Common myeloid progenitor, CD34-positive (primary cell): ENCODE results near the gene CABLES2.

ENCODE experiments used
- CTCF ChIA-PET: fragments of 350-600 bp; sonication (Branson Sonifier 250); formaldehyde crosslinking; loops from one replicate; lab custom pipeline; 2021; ENCODE audit warnings: antibody characterized with exemption; lab: Charles Lee
- POLR2A ChIA-PET: fragments of 350-600 bp; sonication (Branson Sonifier 250); formaldehyde crosslinking; loops from one replicate; lab custom pipeline; 2021; ENCODE audit warnings: antibody characterized with exemption; lab: Charles Lee
- DNase-seq, 3 donors: peaks; one replicate each; pipeline versions ENCODE4 v3.0.0 to v3.0.0-alpha.2; 2013
- H3K27ac ChIP-seq, 2 experiments: 1 replicate in 1 of 2; 2 replicates in 1 of 2; pipeline ENCODE4 v1.7.0; 2013; ENCODE audit warnings: inconsistent platforms in 2 of 2, low read length in 2 of 2, mild to moderate bottlenecking in 2 of 2, low read depth in 1 of 2, moderate library complexity in 1 of 2; ENCODE audit not compliant: severe bottlenecking in 2 of 2, insufficient read depth in 1 of 2, poor library complexity in 1 of 2
- H3K27me3 ChIP-seq, 5 experiments: replicated peaks in 2 of 5; 1 replicate in 3 of 5; 2 replicates in 2 of 5; pipeline versions ENCODE4 v1.6.1 to v1.7.0; 2013; ENCODE audit warnings: low read length in 4 of 5, mild to moderate bottlenecking in 2 of 5, moderate library complexity in 2 of 5, inconsistent platforms in 1 of 5; ENCODE audit not compliant: insufficient read depth in 5 of 5, control insufficient read depth in 4 of 5
- H3K36me3 ChIP-seq, 4 experiments: 1 replicate in 2 of 4; 2 replicates in 2 of 4; pipeline versions ENCODE4 v1.6.1 to v1.7.0; 2013; ENCODE audit warnings: low read length in 3 of 4, control low read depth in 1 of 4, mild to moderate bottlenecking in 1 of 4; ENCODE audit not compliant: control insufficient read depth in 4 of 4, insufficient read depth in 4 of 4
- H3K4me1 ChIP-seq, 4 experiments: 1 replicate in 3 of 4; 2 replicates in 1 of 4; pipeline versions ENCODE4 v1.6.1 to v1.7.1; 2013; ENCODE audit warnings: low read length in 3 of 4, mild to moderate bottlenecking in 3 of 4, control low read depth in 1 of 4, inconsistent platforms in 1 of 4, moderate library complexity in 1 of 4; ENCODE audit not compliant: control insufficient read depth in 4 of 4, insufficient read depth in 4 of 4; ENCODE audit errors: control extremely low read depth in 1 of 4
- H3K4me3 ChIP-seq, 7 experiments: 1 replicate in 4 of 7; 2 replicates in 3 of 7; pipeline versions ENCODE4 v1.5.1 to v1.7.0; 2013; ENCODE audit warnings: mild to moderate bottlenecking in 7 of 7, low read length in 6 of 7, moderate library complexity in 6 of 7, inconsistent platforms in 2 of 7, low read depth in 2 of 7, control low read depth in 1 of 7; ENCODE audit not compliant: insufficient read depth in 4 of 7, control insufficient read depth in 1 of 7; ENCODE audit errors: extremely low read depth in 1 of 7
- H3K9me3 ChIP-seq, 5 experiments: 1 replicate in 4 of 5; 2 replicates in 1 of 5; pipeline versions ENCODE4 v1.6.1 to v1.7.1; 2013; ENCODE audit warnings: low read length in 4 of 5, mild to moderate bottlenecking in 2 of 5, inconsistent platforms in 1 of 5, low read depth in 1 of 5, moderate library complexity in 1 of 5; ENCODE audit not compliant: control insufficient read depth in 4 of 5, insufficient read depth in 2 of 5; ENCODE audit errors: control extremely low read depth in 1 of 5
- WGBS: methylation state at CpG from one replicate; pipeline ENCODE4 v1.1.5; 2013; ENCODE audit not compliant: insufficient coverage; 5-methylcytosine and 5-hydroxymethylcytosine counted together

Gene CABLES2

GRCh38 chr20:62391165-62392076, 15.7 kb downstream of the CABLES2 start:
- no peak for DNase-seq
- Histone ChIP-seq H3K4me1 (peaks cover 1 to 15% (median 12%) of the 10 kb centered on the region in 4 experiments), H3K9me3 (no peaks in the 10 kb centered on the region), H3K27me3 (no peaks in the 10 kb centered on the region), H3K36me3 (peaks cover 2 to 73% (median 47%) of the 10 kb centered on the region in 4 experiments), H3K4me3 (no peak overlapping the region), H3K27ac (no peak overlapping the region)
- POLR2A ChIA-PET: interaction anchor here (0.6 kb wide), 1 partner anchor 28 kb away, joined by 4 read pairs; no protein-coding TSS in a partner anchor
- CTCF ChIA-PET: interaction anchor here (0.7 to 1.3 kb wide), 2 partner anchors 9 to 18 kb away, joined by 3 to 5 read pairs; no protein-coding TSS in a partner anchor
- WGBS: 96% methylated on average over 39 of the region's 44 CpGs

GRCh38 chr20:62390317-62391164, 16.5 kb downstream of the CABLES2 start:
- Histone ChIP-seq H3K27me3 (no peaks in the 10 kb centered on the region), H3K27ac (no peak overlapping the region), H3K4me3 (no peak overlapping the region), H3K9me3 (no peaks in the 10 kb centered on the region), H3K4me1 (peaks cover 1 to 22% (median 18%) of the 10 kb centered on the region in 4 experiments), H3K36me3 (peaks cover 2 to 69% (median 45%) of the 10 kb centered on the region in 4 experiments)
- 93% methylated on average over 19 of the region's 29 CpGs for WGBS
- ChIA-PET CTCF (interaction anchor here (1.3 kb wide), 1 partner anchor 10 kb away, joined by 5 read pairs; no protein-coding TSS in a partner anchor), POLR2A (no interaction called here)
- no peak for DNase-seq

- WGBS: 94% methylated on average over 3 of the region's 5 CpGs
- H3K27me3 ChIP-seq: no peaks in the 10 kb centered on the region
- H3K4me1 ChIP-seq: peaks cover 1 to 27% (median 22%) of the 10 kb centered on the region in 4 experiments
- H3K27ac ChIP-seq: no peak overlapping the region
- DNase-seq: no peak
- peaks cover 2 to 63% (median 45%) of the 10 kb centered on the region in 4 experiments for H3K36me3 ChIP-seq
- no peaks in the 10 kb centered on the region for H3K9me3 ChIP-seq
- no peak overlapping the region for H3K4me3 ChIP-seq
- POLR2A ChIA-PET: no interaction called here
- CTCF ChIA-PET: interaction anchor here (1.5 to 1.6 kb wide), 2 partner anchors 11 to 15 kb away, joined by 3 to 4 read pairs; no protein-coding TSS in a partner anchor
Observed at GRCh38 chr20:62389601-62390087, 17.4 kb downstream of the CABLES2 start.

GRCh38 chr20:62388839-62389600, 18.1 kb downstream of the CABLES2 start:
- ChIA-PET POLR2A (no interaction called here), CTCF (interaction anchor here (1.4 to 1.6 kb wide), 3 partner anchors 12 to 88 kb away, joined by 3 to 4 read pairs (median 4); no protein-coding TSS in a partner anchor)
- Histone ChIP-seq H3K9me3 (no peaks in the 10 kb centered on the region), H3K27me3 (no peaks in the 10 kb centered on the region), H3K27ac (no peak overlapping the region), H3K4me3 (no peak overlapping the region), H3K36me3 (peaks cover 2 to 56% (median 43%) of the 10 kb centered on the region in 4 experiments), H3K4me1 (peaks cover 1 to 27% (median 22%) of the 10 kb centered on the region in 4 experiments)
- DNase-seq: peak in 2 of 3 donors; percentile 35 to 43
- 97% methylated on average over 11 of the region's 11 CpGs for WGBS

GRCh38 chr20:62387933-62388635, 19.0 kb downstream of the CABLES2 start:
- POLR2A ChIA-PET: no interaction called here
- H3K9me3 ChIP-seq: no peaks in the 10 kb centered on the region
- peak overlapping the region; percentile 53 to 100 (median 92) for H3K4me3 ChIP-seq
- H3K4me1 ChIP-seq: peaks cover 1 to 27% (median 22%) of the 10 kb centered on the region in 4 experiments
- peak overlapping the region in 1 of 2 experiments; percentile 94 for H3K27ac ChIP-seq
- CTCF ChIA-PET: interaction anchor here (1.4 to 1.6 kb wide), 3 partner anchors 12 to 87 kb away, joined by 3 to 4 read pairs (median 4); no protein-coding TSS in a partner anchor
- peaks cover 2 to 49% (median 37%) of the 10 kb centered on the region in 4 experiments for H3K36me3 ChIP-seq
- 92% methylated on average over 13 of the region's 20 CpGs for WGBS
- H3K27me3 ChIP-seq: no peaks in the 10 kb centered on the region
- no peak for DNase-seq
